ENCODE data around the gene TP53INP2. TPM values are rescaled to one million over a fixed set of nuclear protein-coding genes. Genes with fewer than 3 reads are reported as not detected.

TP53INP2 gene
- total and polyA plus RNA-seq, 2 of the 13 experiments (the other 11 are each of a cell fraction or from before 2014, with no cell fraction given), result 5.2 to 18.8 TPM

DNA sequence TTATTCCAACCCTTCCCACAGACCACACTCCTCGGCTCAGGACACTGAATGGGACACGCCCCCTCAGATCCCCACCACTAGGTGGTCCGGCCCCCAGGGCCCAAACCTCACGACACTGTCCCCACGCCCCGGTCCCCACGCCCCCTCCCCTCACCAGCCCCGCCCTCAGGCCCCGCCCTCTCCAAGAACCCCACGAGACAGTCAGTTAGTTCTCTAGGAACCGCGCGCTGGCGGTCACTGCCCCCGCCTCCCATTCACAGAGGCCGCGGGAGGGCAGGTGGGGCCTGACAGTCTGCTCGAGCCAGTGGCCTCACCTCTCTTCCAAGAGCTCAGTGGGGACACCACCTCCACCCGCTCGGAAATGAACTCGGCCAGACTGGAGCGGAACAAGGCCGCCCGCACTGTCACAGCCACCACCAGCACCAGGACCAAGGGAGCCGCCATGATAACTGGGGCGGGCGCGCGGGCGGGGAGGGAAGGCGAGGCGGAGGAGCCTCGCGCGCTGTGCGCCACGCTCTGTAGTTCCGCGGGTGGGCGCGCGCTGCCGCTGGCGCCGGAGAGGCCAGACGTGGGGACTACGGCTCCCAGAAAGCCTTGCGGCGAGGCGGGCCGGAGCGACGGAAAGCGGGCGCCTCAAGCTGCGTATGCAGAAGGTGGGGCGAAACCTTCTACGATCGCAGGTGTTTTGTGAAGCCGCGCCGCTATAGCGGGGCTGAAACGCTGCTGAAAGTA, 27.3 kb upstream of the TP53INP2 start, which contains the start of gene PIGU (continued):
- no peak for TF ChIP-seq MIER2 (CRISPR knock-in tag; IDR thresholded peaks at IDR 0.05)
- TF ChIP-seq, protein P1, sequence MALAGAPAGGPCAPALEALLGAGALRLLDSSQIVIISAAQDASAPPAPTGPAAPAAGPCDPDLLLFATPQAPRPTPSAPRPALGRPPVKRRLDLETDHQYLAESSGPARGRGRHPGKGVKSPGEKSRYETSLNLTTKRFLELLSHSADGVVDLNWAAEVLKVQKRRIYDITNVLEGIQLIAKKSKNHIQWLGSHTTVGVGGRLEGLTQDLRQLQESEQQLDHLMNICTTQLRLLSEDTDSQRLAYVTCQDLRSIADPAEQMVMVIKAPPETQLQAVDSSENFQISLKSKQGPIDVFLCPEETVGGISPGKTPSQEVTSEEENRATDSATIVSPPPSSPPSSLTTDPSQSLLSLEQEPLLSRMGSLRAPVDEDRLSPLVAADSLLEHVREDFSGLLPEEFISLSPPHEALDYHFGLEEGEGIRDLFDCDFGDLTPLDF (CRISPR knock-in tag; IDR thresholded peaks at IDR 0.05), result peak; percentile 98
- TF ChIP-seq, protein P2, sequence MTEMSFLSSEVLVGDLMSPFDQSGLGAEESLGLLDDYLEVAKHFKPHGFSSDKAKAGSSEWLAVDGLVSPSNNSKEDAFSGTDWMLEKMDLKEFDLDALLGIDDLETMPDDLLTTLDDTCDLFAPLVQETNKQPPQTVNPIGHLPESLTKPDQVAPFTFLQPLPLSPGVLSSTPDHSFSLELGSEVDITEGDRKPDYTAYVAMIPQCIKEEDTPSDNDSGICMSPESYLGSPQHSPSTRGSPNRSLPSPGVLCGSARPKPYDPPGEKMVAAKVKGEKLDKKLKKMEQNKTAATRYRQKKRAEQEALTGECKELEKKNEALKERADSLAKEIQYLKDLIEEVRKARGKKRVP (CRISPR knock-in tag; IDR thresholded peaks at IDR 0.05), result peak in 1 of 2 experiments; percentile 77; a peak in 1 of 4 replicates
- 0 out of 2 replicates have a peak, but pooled peaks have one; percentile 32 for TF ChIP-seq ZNF431 (CRISPR knock-in tag; IDR thresholded peaks at IDR 0.05; ENCODE audit: borderline replicate concordance, low read depth)
- TF ChIP-seq, protein P3, sequence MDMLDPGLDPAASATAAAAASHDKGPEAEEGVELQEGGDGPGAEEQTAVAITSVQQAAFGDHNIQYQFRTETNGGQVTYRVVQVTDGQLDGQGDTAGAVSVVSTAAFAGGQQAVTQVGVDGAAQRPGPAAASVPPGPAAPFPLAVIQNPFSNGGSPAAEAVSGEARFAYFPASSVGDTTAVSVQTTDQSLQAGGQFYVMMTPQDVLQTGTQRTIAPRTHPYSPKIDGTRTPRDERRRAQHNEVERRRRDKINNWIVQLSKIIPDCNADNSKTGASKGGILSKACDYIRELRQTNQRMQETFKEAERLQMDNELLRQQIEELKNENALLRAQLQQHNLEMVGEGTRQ (IDR thresholded peaks at IDR 0.05; ENCODE audit: low read depth, low read length), result no peak
- TF ChIP-seq, protein P3 (CRISPR knock-in tag; IDR thresholded peaks at IDR 0.05; ENCODE audit: borderline replicate concordance), result peak; percentile 62; the same call in 1 of the 2 replicates
- peak; percentile 47; the same call in 1 of the 2 replicates for TF ChIP-seq BHLHE40 (IDR thresholded peaks at IDR 0.05; ENCODE audit: low read length)
- TF ChIP-seq KDM6A (CRISPR knock-in tag; IDR thresholded peaks at IDR 0.05; ENCODE audit: low read depth), result peak; percentile 12; the same call in 1 of the 2 replicates
- TF ChIP-seq ZNF10 (CRISPR knock-in tag; IDR thresholded peaks at IDR 0.05; ENCODE audit: borderline replicate concordance, low read depth), result no peak
- no peak; the same call in 1 of the 2 replicates for TF ChIP-seq ZNF839 (CRISPR knock-in tag; IDR thresholded peaks at IDR 0.05; ENCODE audit: borderline replicate concordance)
- TF ChIP-seq ZNF30 (CRISPR knock-in tag; IDR thresholded peaks at IDR 0.05), result no peak; the same call in 1 of the 2 replicates
- TF ChIP-seq, protein P4, sequence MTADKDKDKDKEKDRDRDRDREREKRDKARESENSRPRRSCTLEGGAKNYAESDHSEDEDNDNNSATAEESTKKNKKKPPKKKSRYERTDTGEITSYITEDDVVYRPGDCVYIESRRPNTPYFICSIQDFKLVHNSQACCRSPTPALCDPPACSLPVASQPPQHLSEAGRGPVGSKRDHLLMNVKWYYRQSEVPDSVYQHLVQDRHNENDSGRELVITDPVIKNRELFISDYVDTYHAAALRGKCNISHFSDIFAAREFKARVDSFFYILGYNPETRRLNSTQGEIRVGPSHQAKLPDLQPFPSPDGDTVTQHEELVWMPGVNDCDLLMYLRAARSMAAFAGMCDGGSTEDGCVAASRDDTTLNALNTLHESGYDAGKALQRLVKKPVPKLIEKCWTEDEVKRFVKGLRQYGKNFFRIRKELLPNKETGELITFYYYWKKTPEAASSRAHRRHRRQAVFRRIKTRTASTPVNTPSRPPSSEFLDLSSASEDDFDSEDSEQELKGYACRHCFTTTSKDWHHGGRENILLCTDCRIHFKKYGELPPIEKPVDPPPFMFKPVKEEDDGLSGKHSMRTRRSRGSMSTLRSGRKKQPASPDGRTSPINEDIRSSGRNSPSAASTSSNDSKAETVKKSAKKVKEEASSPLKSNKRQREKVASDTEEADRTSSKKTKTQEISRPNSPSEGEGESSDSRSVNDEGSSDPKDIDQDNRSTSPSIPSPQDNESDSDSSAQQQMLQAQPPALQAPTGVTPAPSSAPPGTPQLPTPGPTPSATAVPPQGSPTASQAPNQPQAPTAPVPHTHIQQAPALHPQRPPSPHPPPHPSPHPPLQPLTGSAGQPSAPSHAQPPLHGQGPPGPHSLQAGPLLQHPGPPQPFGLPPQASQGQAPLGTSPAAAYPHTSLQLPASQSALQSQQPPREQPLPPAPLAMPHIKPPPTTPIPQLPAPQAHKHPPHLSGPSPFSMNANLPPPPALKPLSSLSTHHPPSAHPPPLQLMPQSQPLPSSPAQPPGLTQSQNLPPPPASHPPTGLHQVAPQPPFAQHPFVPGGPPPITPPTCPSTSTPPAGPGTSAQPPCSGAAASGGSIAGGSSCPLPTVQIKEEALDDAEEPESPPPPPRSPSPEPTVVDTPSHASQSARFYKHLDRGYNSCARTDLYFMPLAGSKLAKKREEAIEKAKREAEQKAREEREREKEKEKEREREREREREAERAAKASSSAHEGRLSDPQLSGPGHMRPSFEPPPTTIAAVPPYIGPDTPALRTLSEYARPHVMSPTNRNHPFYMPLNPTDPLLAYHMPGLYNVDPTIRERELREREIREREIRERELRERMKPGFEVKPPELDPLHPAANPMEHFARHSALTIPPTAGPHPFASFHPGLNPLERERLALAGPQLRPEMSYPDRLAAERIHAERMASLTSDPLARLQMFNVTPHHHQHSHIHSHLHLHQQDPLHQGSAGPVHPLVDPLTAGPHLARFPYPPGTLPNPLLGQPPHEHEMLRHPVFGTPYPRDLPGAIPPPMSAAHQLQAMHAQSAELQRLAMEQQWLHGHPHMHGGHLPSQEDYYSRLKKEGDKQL (CRISPR knock-in tag; IDR thresholded peaks at IDR 0.05; ENCODE audit: low read depth), result peak; percentile 42; the same call in 1 of the 2 replicates
- peak; percentile 78; the same call in 1 of the 2 replicates for TF ChIP-seq ZNF747 (CRISPR knock-in tag; IDR thresholded peaks at IDR 0.05; ENCODE audit: borderline replicate concordance)
- TF ChIP-seq ZNF468 (CRISPR knock-in tag; IDR thresholded peaks at IDR 0.05), result peak; percentile 24; the same call in 1 of the 2 replicates
- TF ChIP-seq, protein P5, sequence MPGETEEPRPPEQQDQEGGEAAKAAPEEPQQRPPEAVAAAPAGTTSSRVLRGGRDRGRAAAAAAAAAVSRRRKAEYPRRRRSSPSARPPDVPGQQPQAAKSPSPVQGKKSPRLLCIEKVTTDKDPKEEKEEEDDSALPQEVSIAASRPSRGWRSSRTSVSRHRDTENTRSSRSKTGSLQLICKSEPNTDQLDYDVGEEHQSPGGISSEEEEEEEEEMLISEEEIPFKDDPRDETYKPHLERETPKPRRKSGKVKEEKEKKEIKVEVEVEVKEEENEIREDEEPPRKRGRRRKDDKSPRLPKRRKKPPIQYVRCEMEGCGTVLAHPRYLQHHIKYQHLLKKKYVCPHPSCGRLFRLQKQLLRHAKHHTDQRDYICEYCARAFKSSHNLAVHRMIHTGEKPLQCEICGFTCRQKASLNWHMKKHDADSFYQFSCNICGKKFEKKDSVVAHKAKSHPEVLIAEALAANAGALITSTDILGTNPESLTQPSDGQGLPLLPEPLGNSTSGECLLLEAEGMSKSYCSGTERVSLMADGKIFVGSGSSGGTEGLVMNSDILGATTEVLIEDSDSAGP (CRISPR knock-in tag; IDR thresholded peaks at IDR 0.05; ENCODE audit: borderline replicate concordance), result peak; percentile 95; the same call in 1 of the 2 replicates
